DMS 273 (cell line): Measurements from ENCODE around the gene NDUFC1.
"Not testable (repeated sequence)": the region's sequence is repeated elsewhere in the genome, so short reads cannot be mapped to it uniquely, and the experiment has no call there.

Experiments
- DNase-seq: peaks from one replicate; lab custom pipeline; 2025; ENCODE audit not compliant: unreplicated experiment; lab: John Stamatoyannopoulos, UW

The NDUFC1 gene

DNA sequence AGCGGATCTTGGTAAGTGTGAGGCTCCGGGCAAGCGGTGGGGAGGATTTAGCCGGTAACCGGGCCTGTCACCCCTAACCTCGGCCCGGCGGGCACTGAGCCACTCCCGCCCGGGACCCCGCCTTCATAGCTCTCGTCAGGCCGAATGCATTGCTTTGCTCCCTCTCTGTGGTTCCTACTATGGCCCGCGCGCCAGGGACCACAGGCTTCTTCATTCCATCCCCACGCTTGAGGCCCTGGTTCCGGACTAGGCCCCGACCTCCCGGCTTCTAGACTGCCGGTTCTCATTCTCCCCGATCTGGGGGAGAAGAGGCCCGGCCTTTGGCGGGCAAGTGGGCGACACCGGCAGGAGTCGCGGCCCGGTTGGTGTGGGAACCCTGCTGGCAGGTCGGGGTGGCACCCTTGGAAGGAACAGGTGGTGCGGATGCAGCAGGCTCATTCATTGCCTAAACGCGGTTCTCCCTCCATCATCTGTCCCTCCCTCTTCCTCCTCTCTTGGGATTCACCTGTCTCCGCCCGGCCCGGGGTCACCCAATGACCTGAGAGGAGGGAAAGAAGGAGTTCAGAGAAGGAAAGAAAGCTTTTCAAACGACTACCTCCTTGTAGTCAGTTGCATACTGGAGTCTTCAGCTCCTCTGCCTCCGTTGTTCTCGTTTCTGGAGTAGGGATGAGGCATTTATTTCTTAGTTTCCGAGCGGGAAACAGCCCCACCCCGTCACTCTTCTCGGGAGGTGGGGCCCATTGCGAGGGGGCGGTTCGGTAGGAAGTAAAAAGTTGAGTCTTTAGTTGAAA, at the start of gene NDUFC1:
NDUFC1 (minus strand) TSS at position 657 of the 791 bp plus-strand sequence. CDS start 6,679 bp downstream, outside the sequence.
- peak; percentile 82 for DNase-seq

DNA sequence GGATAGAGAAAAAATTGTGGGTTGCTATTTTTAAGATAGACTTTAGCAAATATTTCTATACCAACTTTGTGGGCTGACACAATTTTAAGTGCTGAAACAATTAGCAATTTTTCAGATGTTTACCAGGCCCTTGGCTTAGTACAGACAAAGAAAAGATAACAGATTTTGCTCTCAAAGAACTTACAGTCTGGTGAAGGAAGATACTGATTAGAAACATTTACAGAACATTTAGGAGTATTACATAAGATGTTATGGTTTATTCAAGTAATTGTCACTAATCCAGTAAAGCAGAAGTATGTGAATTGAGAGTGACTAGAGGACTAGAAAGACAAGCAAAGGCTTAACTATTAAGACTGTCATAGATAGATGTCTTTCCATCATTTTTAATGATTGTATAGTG, 35.3 kb upstream of the NDUFC1 start:
- DNase-seq, result no peak

DNA sequence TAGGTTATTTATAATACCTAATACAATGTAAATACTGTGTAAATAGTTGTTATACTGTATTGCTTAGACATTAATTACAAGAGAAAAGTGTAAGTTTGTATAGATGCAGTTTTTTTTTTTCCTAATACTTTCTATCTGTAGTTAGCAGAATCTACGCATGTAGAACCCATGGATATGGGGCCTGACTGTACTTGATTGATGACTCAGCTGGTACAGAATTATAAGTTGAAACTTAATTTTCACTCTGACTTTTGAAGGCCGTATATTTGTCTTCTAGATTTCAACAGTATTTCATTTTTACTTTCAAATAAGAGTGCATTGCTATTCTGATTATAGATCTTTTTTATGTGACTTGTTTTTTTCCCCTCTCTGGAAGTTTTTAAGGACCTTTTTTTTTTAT, 30.8 kb upstream of the NDUFC1 start:
- DNase-seq, result no peak

DNA sequence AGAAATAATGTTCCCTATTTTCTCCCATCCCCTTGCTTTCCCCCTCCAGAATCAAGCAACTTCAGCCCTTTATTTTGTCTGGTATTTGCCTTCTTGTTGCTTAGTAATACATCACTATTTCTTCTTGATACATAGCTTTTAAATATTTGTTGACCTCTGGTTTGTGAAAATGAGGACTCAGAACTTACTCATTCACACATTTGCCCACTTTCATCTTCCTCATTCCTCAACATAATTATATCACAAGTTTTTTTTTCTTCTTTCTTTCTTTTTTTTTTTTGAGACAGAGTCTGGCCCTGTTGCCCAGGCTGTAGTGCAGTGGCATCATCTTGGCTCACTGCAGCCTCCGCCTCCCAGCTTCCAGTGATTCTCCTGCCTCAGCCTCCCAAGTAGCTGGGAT, 28.9 kb upstream of the NDUFC1 start:
- no peak for DNase-seq

DNA sequence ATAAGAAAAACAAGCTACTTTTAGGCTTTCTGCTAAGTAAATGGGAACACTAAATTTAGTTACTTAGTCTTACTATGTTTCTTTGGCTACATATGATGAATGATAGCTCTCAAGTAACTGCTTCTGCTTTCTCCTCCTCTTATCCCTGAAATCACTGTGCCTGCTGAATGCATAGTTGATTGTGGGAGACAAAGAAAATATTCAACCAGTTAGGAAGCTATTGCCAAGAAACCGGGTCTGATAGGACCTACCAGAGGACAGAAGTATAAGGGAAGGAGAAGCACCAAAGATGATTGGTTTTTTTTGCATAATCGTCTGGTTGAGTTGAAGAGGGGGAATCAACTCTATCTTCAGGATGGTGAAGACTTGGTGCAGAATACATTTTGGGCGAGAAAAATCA, 28.0 kb upstream of the NDUFC1 start:
- no peak for DNase-seq

DNA sequence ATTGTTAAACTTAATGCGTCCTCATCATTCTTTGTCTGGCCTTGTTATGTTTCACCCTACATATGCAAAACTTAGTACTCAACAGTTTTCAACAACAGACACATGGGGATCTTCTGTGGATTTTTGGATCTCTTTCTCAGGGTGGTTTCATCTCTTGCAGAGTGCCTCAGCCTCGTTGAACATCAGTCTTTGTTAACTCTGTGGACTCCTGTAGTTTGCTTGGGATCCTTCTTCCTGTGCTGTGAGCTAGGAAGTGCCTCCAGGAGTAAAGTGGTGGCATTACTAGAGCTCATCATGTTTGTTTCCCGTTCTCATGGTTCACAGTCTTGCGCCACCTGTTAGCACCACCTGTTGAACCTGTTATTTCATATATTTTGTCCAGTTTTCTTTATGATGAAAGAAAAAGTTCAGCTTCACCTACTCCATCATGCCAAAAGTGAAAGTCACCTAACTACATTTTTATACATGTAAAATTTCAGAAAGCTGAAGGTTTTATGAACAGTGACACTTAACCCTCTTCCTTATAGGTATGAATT, 27.5 kb upstream of the NDUFC1 start:
- DNase-seq, result peak; percentile 14

DNA sequence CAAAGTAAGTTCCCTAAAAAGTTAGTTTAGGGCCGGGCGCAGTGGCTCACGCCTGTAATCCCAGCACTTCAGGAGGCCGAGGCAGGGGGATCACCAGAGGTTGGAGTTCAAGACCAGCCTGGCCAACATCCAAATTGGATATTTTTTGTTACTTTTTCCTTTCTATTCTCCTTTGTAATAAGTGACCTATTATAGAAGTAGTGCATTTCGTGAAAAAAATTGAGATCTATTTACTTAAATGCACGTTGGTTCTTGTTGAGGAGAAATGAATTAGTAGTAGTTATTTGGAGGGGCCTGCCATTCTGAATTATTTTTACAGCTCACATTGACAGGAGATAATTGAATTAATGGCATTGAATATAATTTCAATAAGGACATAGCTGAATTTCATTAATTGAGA, 22.3 kb upstream of the NDUFC1 start:
- no peak for DNase-seq

DNA sequence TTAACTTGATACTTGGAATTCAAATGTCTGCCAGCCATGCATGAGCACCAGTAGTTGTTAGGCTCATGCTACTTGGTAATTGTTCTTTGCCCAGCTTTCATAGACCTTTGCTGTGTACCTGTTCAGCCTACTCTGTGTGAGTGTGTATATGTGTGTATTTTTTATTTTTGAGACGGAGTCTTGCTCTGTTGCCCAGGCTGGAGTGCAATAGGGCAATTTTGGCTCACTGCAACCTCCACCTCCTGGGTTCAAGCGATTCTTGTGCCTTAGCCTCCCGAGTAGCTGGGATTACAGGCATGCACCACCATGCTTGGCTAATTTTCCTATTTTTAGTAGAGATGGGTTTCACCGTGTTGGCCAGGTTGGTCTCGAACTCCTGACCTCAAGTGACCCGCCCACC, 20.3 kb upstream of the NDUFC1 start:
- not testable (repeated sequence) for DNase-seq

DNA sequence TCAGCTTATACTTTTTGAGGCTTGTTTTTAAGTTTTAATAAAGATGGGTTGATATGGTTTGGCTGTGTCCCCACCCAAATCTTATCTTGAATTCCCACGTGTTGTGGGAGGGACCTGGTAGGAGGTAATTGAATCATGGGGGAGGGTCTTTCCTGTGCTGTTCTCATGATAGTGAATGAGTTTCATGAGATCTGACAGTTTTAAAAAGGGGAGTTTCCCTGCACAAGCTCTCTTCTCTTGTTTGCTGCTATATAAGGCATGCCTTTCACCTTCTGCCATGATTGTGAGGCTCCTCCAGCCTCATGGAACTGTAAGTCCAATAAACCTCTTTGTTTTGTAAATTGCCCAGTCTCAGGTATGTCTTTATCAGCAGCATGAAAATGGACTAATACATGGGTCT, 19.8 kb upstream of the NDUFC1 start:
- not testable (repeated sequence) for DNase-seq

DNA sequence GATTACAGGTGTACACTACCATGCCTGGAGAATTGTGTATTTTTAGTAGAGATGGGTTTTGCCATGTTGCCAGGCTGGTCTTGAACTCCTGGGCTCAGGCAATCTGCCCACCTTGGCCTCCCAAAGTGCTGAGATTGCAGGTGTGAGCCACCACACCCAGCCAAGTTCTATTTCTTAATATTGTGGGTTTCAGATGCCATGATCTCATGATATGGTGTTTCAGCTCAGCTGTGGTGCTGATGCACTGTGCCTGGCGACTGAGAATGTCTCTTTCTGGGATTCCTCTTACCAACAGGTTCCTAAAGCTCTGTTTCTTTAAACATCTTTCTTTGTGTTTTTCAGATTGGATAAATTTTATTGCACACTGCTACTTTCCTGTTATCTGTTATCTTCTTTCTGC, 17.3 kb upstream of the NDUFC1 start:
- DNase-seq, result no peak

DNA sequence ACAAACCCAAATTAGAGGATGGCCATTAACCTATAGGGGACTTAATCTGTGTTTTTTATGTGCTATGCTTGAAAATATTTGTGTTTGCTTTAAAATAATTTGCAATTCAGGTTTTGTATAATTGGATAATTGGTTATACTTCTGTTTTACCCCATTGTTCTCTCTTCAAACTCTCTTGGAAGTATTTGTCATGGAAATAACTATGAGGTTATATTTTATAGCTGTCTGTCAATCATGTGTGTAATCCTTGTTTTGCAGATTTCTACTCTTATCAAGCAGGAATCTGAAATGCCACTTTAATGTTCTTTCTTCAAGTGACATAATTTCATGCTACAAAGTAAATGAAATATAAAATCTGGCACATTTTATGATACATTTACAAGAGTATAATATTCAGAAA, 15.4 kb upstream of the NDUFC1 start:
- DNase-seq, result no peak

DNA sequence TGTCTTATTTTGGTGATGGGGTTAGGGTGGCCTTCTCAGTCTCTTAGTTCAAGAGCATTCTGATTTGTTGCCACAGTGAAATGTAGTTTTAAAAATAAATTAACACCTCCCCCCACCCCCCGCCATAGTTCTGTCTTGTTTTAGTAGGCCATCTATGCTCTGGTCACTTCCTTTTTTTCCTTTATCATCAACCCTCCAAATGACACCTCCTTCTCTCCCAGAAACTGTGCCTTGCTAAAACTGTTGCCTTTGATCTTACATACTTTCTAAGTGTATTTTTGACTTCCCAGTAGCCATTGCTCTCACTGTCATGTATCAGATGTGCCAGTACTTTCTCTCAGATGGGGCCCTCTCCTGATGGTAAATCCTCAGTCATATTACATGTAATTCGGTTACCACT, 14.5 kb upstream of the NDUFC1 start:
- no peak for DNase-seq

DNA sequence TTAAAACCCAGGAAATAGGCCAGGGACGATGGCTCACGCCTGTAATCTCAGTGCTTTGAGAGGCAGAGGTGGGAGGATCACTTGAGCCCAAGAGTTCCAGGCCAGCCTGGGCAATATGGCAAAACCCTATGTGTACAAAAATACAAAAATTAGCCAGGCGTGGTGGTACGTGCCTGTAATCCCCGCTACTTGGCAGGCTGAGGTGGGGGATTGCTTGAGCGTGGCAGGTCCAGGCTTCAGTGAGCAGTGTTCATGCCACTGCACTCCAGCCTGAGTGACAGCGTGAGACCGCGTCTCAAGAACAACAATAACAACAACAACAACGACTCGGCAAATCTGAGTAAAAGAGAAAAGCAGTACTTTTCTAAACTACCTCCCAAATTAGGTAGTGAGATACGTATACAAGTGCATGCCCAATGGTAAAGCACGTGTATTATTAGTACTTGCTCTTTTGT, 13.0 kb upstream of the NDUFC1 start:
- DNase-seq, result no peak

DNA sequence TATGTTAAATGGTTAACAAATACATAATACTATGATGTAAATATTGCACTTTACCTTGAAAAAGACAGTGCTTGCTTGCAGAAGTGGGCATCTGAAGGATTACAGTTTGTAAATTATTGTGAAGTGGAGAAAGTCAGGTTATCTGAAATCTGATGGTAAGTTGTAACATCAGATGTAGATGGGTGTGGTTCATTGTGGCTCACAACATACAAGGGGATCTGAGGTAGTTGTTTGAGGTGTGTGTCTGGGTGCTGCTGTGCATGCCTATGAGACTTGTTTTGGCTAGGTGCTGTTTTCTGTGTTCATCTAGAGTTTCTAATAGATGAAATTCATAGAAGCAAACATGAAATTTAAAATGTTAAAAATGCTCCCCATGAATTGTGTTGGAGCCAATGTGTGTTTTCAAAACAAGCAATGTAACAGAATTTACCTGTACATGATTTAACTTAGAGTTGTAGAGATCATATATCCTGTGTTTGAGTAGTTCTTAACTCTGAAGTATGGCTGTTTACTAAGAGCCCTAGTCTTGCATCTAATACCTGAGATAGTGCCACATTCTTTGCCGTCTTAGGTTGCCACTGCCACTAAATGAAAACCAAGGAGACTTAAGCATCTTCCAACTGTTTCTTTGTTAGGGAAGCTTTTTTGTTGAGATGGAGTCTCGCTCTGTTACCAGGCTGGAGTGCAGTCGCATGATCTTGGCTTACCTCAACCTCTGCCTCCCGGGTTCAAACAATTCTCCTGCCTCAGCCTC, 11.9 kb upstream of the NDUFC1 start:
- DNase-seq, result no peak

DNA sequence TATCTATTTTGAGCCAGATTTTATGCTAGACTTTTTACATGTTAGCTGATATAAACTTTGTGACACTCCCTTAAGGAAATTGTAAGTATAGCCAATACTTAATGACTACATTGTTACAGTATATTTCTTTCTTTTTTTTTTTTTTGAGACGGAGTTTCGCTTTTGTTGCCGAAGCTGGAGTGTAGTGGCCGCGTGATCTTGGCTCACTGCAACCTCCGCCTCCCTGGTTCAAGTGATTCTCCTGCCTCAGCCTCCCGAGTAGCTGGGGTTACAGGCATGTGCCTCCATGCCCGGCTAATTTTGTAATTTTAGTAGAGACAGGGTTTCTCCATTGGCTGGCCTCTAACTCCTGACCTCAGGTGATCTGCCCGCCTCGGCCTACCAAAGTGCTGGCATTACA, 11.1 kb upstream of the NDUFC1 start:
- DNase-seq, result not testable (repeated sequence)

DNA sequence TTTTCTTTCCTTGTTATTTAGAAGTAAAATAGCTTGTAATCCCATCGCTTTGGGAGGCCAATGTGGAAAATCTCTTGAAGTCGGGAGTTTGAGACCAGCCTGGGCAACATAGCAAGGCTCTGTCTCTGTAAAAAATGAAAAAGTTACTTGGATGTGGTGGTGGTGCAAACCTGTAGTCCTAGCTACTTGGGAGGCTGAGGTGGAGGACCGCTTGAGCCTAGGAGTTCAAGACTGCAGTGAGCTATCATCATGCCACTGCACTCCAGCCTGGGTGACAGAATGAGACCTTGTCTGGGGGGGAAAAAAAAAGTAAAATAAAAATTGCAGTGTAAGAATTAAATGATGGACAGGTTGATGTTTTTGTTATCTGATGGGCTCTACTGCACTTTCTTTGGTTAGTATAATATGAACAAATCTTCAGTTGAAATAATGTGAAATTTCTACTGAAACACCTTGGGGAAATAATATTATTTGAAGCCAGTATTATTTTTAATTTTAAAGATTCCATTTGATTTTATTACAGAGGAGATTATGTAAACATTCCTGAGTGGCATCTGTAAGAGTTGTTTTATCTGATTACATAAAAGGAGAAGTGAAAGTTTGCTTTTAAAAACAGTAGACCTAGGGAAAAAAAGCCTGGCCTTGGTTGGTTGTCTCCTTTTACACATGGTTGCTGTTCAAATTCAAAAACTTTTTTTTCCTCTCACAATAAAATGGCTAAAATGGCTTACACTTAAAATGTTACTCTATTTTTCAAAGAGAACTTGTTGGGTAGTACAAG, 10.5 kb upstream of the NDUFC1 start:
- DNase-seq, result no peak

DNA sequence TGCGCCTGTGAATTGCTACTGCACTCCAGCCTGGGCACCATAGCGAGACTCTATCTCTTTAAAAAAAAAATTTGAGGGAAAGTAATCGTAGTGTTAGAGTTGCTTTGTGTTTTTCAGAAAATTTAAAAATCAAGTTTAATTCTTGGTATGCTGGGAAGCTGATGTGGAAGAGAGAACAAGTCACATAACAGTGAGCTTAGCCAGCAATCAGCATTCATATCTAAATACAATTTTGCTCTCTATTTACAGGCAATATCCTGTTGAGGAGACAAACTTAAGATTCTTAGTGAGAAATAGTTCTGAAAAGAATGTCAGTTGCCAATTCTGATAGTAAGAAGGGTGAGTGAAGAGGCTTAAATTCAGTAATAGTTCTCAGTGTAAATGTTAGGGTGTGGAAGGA, 9.6 kb upstream of the NDUFC1 start:
- no peak for DNase-seq

DNA sequence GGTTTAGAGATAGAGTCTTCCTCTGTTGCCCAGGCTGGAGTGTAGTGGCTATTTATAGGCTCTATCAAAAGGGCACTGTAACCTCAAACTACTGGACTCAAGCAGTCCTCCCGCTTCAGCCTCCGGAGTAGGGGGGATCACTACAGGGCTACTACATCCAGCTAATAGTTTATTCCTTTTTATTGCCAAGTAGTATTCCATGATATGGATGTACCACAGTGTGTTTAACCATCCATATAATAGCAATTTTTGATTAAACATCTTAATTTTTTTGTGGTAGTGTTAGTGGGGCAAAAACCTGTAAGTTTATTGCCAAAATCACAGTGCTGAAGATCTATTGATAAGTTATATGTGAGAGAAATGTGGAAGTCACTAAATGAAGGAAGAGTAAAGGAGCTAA, 2.6 kb upstream of the NDUFC1 start:
- no peak for DNase-seq

DNA sequence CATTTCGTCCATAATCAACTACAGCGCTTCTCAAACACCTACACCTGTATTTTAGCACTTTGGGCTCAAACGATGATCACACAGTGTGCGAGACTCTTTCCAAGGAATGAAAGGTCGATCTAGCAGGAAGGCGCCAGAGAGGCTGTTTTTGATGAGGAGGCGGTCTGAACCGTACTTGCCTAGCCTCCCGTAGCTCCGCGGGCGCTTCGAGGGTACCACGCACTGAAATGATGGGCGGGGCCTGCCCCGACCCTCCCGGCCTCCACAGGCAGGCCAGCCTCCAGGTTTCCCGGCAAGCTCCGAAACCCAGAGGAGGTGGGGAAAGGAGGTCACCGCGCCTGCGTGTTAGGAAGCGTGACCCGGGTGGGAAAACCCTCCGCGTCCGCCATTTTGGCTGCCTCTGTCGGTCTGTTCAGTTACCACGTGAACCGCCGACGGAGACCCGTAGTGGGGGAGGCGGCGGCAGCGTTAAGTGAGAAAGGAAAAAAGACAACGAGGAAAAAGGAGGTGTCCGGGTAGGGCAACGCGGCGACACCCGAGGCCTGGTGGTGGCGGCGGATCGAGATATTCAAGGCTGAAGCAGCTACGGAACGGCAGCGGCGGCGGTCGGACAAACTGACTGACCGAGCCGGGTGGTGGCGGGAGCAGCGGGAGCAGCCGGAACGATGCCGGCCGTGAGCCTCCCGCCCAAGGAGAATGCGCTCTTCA, 1.0 kb downstream of the NDUFC1 start, which contains the start of gene NAA15:
NAA15 (plus strand) TSS at position 393 of the 708 bp plus-strand sequence; CDS start at position 666, 273 bp downstream.
- DNase-seq, result peak; percentile 98

DNA sequence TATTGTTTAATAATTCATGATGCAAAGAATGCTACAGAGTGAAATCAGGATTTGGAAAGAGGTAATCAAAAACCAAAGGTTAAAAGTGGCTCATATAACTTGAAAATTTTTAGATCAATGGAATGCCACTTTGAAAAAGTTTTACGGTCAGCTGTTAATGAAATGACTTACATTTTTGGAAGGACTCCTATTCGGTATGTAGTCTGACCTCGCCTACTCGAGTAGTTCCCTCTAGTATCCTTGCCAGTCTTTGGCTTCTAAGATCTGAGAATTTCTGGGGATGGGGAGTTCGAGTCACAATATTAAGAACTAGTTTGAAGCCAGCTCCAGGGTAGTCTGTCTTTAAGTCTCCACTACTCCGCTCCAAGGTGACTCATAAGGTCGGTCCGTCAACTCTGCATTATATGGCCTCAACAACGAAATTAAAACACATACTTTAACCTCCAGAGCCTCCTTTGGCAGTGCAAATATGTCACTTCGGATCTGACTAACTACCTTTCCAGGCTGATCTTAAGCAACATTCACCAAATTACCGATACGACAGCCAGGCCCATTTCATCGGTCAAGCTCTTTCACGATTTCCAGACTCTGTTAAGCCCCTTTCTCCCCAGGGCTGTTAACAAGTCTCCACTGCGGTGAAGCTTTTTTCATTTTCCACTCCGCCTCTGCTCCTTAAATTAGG, 1.7 kb downstream of the NDUFC1 start:
- peak; percentile 51 for DNase-seq
